HG02840 (cell line): ENCODE measurements around the gene ALDH1L1.

Experiments
- ATAC-seq: cut with Tn5 transposase; IDR thresholded peaks from one replicate; pipeline ENCODE4 v1.9.1; 2021; ENCODE audit warnings: mild to moderate bottlenecking, moderate library complexity, moderate number of reproducible peaks; ENCODE audit not compliant: unreplicated experiment, low FRiP score

The ALDH1L1 gene

GRCh38 chr3:126180477-126181397 lies at the start of gene ALDH1L1:
TSS of gene ALDH1L1 (minus strand) at chr3:126180586. CDS start at chr3:126160979, 19,607 bp downstream.
- no peak for ATAC-seq

- ATAC-seq = no peak
These were observed 46.0 kb upstream of the ALDH1L1 start for GRCh38 chr3:126226374-126226773.

- no peak for ATAC-seq
These were observed 36.0 kb upstream of the ALDH1L1 start for GRCh38 chr3:126216416-126216815.

GRCh38 chr3:126213379-126214028 lies 33.1 kb upstream of the ALDH1L1 start:
- no peak for ATAC-seq

GRCh38 chr3:126212620-126213378 lies 32.4 kb upstream of the ALDH1L1 start:
- ATAC-seq = no peak

- no peak for ATAC-seq
These were observed 31.8 kb upstream of the ALDH1L1 start for GRCh38 chr3:126212250-126212619.

- ATAC-seq = no peak
These were observed 31.2 kb upstream of the ALDH1L1 start for GRCh38 chr3:126211569-126211968.

- ATAC-seq = no peak
These were observed 30.2 kb upstream of the ALDH1L1 start for GRCh38 chr3:126210606-126211005.

- no peak for ATAC-seq
These were observed 29.4 kb upstream of the ALDH1L1 start for GRCh38 chr3:126209741-126210140.

GRCh38 chr3:126208606-126209256 lies 28.3 kb upstream of the ALDH1L1 start:
- no peak for ATAC-seq

GRCh38 chr3:126208182-126208581 lies 27.8 kb upstream of the ALDH1L1 start:
- no peak for ATAC-seq

- ATAC-seq = no peak
These were observed 26.8 kb upstream of the ALDH1L1 start for GRCh38 chr3:126207166-126207565.

GRCh38 chr3:126205717-126206655 lies 25.6 kb upstream of the ALDH1L1 start:
- ATAC-seq = no peak

GRCh38 chr3:126202680-126203079 lies 22.3 kb upstream of the ALDH1L1 start:
- ATAC-seq = no peak

GRCh38 chr3:126202276-126202675 lies 21.9 kb upstream of the ALDH1L1 start:
- no peak for ATAC-seq

GRCh38 chr3:126201168-126201567 lies 20.8 kb upstream of the ALDH1L1 start:
- no peak for ATAC-seq

GRCh38 chr3:126200534-126200933 lies 20.1 kb upstream of the ALDH1L1 start:
- ATAC-seq = no peak

- no peak for ATAC-seq
These were observed 18.9 kb upstream of the ALDH1L1 start for GRCh38 chr3:126199256-126199655.

GRCh38 chr3:126197854-126198584 lies 17.6 kb upstream of the ALDH1L1 start:
- ATAC-seq = no peak
